Spleen (tissue), 11 donors: ENCODE measurements around the gene SOX6. TPM values are rescaled to one million over a fixed set of nuclear protein-coding genes. Genes with fewer than 3 reads are reported as not detected.

Source experiments
- DNase-seq: peaks from one replicate; pipeline ENCODE4 v3.0.0-alpha.2; 2020
- H3K27ac ChIP-seq, 8 donors: fragments of 200-600 bp; sonication (generic) in 7 of 8; 1 replicate in 4 of 8; 2 replicates in 4 of 8; pipeline versions ENCODE4 v1.5.0 to v1.8.0; 2016 to 2021; ENCODE audit warnings: inconsistent platforms in 4 of 8, mild to moderate bottlenecking in 4 of 8, moderate library complexity in 1 of 8
- H3K27me3 ChIP-seq, 7 donors: fragments of 200-600 bp; sonication (generic) in 6 of 7; replicated peaks in 1 of 7; 1 replicate in 4 of 7; 2 replicates in 3 of 7; pipeline versions ENCODE4 v1.5.0 to v1.8.0; 2016 to 2021; ENCODE audit warnings: inconsistent platforms in 3 of 7, mild to moderate bottlenecking in 1 of 7
- H3K36me3 ChIP-seq, 6 donors: fragments of 200-600 bp; sonication (generic) in 5 of 6; 1 replicate in 4 of 6; 2 replicates in 2 of 6; pipeline versions ENCODE4 v1.5.0 to v1.8.0; 2016 to 2021; ENCODE audit warnings: inconsistent platforms in 2 of 6
- H3K4me1 ChIP-seq, 6 donors: fragments of 200-600 bp; sonication (generic) in 5 of 6; 1 replicate in 3 of 6; 2 replicates in 3 of 6; pipeline versions ENCODE4 v1.5.0 to v1.8.0; 2016 to 2021; ENCODE audit warnings: inconsistent platforms in 3 of 6
- H3K4me3 ChIP-seq, 8 donors: fragments of 200-600 bp; sonication (generic) in 7 of 8; 1 replicate in 4 of 8; 2 replicates in 4 of 8; pipeline versions ENCODE4 v1.5.0 to v1.8.0; 2016 to 2021; ENCODE audit warnings: inconsistent platforms in 4 of 8, mild to moderate bottlenecking in 4 of 8, moderate library complexity in 2 of 8
- H3K9me3 ChIP-seq, 8 donors: fragments of 200-600 bp; sonication (generic) in 7 of 8; 1 replicate in 4 of 8; 2 replicates in 4 of 8; pipeline versions ENCODE4 v1.5.0 to v1.8.0; 2016 to 2021; ENCODE audit warnings: inconsistent platforms in 4 of 8
- CTCF ChIP-seq, 11 experiments: fragments of 200-600 bp in 7 of 11; fragments of 450-650 bp in 4 of 11; sonication (generic) in 4 of 11; IDR thresholded peaks in 8 of 11; conservative IDR thresholded peaks in 3 of 11; 1 replicate in 7 of 11; 2 replicates in 4 of 11; pipeline versions ENCODE4 v1.4.0 to v1.8.0; 2016 to 2021; ENCODE audit warnings: antibody characterized with exemption in 11 of 11, inconsistent platforms in 4 of 11, mild to moderate bottlenecking in 1 of 11
- POLR2A ChIP-seq, 3 donors: fragments of 450-650 bp; IDR thresholded peaks; one replicate each; pipeline ENCODE4 v1.5.1; 2017; ENCODE audit warnings: antibody characterized with exemption in 3 of 3, mild to moderate bottlenecking in 1 of 3
- POLR2AphosphoS5 ChIP-seq, 3 donors: sonication (generic); formaldehyde crosslinking; IDR thresholded peaks; one replicate each; pipeline ENCODE4 v1.5.1; 2017; ENCODE audit warnings: antibody characterized with exemption in 3 of 3
- WGBS, 5 donors: extraction: QIAGEN DNeasy Blood & Tissue Kit in 3 of 5; methylation state at CpG; one replicate each; pipeline versions ENCODE4 v1.1.5 to v1.1.7; 2013 to 2018; 5-methylcytosine and 5-hydroxymethylcytosine counted together
- intact Hi-C: fragments of 100-400 bp; cut with DNase I; formaldehyde crosslinking; loops from one replicate; pipeline ENCODE4 v1.15.0; 2023; ENCODE audit warnings: low total_unique reads
- polyA plus RNA-seq, 3 donors: library from polyadenylated mRNA; stranded (reverse); fragments of 200-250 nt; gene quantifications; one replicate each; pipeline ENCODE4 v1.2.1, GENCODE V29; 2013
- total RNA-seq, 7 donors: library from RNA; depleted of rRNA in 3 of 7; stranded (reverse); fragments of >200 nt in 3 of 7; fragmentation: NEBNext Ultra II Directional in 4 of 7; extraction: Animal tissue kit (Norgen Biotek cat#: 25700) in 4 of 7; gene quantifications; one replicate each; pipeline versions ENCODE4 v1.1.0 to v1.2.1, GENCODE V29; 2016 to 2021
- donor health status: healthy with polysubstance abuse.
- donor health status: DM: no; HTN: no; CAD: no; lungs with moderate emphysema.
- donor health status: DM: no; HTN: no; CAD: no.
- donor health status: Bipolar disorder and iron deficiency.
- donor health status: healthy.
- donor health status: DM: no; HTN: no; CAD: no.
- donor health status: DM: yes; HTN: yes; CAD: no.

Gene SOX6
- total and polyA plus RNA-seq, 10 donors = 0.11 to 12.4 (median 3.7) TPM

- no peaks in the 10 kb centered on the region for H3K27me3 ChIP-seq
- H3K36me3 ChIP-seq = no peaks in the 10 kb centered on the region
- intact Hi-C loops = no loop called here
- no peak overlapping the region for H3K4me3 ChIP-seq
- H3K4me1 ChIP-seq = no peaks in the 10 kb centered on the region
- TF ChIP-seq POLR2AphosphoS5 (IDR thresholded peaks at IDR 0.05) = no peak
- TF ChIP-seq POLR2A (IDR thresholded peaks at IDR 0.05) = no peak
- H3K27ac ChIP-seq = no peak overlapping the region
- DNase-seq = no peak
- H3K9me3 ChIP-seq = no peaks in the 10 kb centered on the region
Measured at GRCh38 chr11:16279524-16279923, 76.8 kb downstream of the SOX6 start.

- Histone ChIP-seq H3K9me3 (no peaks in the 10 kb centered on the region), H3K27ac (no peak overlapping the region), H3K36me3 (no peaks in the 10 kb centered on the region), H3K4me1 (no peaks in the 10 kb centered on the region), H3K27me3 (no peaks in the 10 kb centered on the region), H3K4me3 (no peak overlapping the region)
- intact Hi-C loops = no loop called here
- TF ChIP-seq CTCF (IDR thresholded peaks at IDR 0.05 in 8 of 11, conservative IDR thresholded peaks at IDR 0.05 in 3 of 11) (no peak), POLR2A (IDR thresholded peaks at IDR 0.05) (no peak), POLR2AphosphoS5 (IDR thresholded peaks at IDR 0.05) (no peak)
- 54 to 80% (median 63%) methylated on average over 1 of the region's 1 CpG for WGBS, 5 donors
- DNase-seq = no peak
Measured at GRCh38 chr11:16278979-16279378, 77.4 kb downstream of the SOX6 start.

GRCh38 chr11:16278273-16278672 lies 78.1 kb downstream of the SOX6 start:
- no peaks in the 10 kb centered on the region for H3K36me3 ChIP-seq
- H3K4me1 ChIP-seq = no peaks in the 10 kb centered on the region
- no peaks in the 10 kb centered on the region for H3K27me3 ChIP-seq
- H3K9me3 ChIP-seq = no peaks in the 10 kb centered on the region
- H3K27ac ChIP-seq = no peak overlapping the region
- TF ChIP-seq POLR2A (IDR thresholded peaks at IDR 0.05) (no peak), CTCF (IDR thresholded peaks at IDR 0.05 in 8 of 11, conservative IDR thresholded peaks at IDR 0.05 in 3 of 11) (no peak), POLR2AphosphoS5 (IDR thresholded peaks at IDR 0.05) (no peak)
- whole genome bisulfite sequencing, 5 donors = 91 to 100% (median 96%) methylated on average over 2 of the region's 2 CpGs
- no peak for DNase-seq
- no peak overlapping the region for H3K4me3 ChIP-seq
- intact Hi-C loops = no loop called here

GRCh38 chr11:16276251-16276650 lies 80.1 kb downstream of the SOX6 start:
- TF ChIP-seq POLR2A (IDR thresholded peaks at IDR 0.05) (no peak), POLR2AphosphoS5 (IDR thresholded peaks at IDR 0.05) (no peak), CTCF (IDR thresholded peaks at IDR 0.05 in 8 of 11, conservative IDR thresholded peaks at IDR 0.05 in 3 of 11) (no peak)
- Histone ChIP-seq H3K9me3 (no peaks in the 10 kb centered on the region), H3K27ac (no peak overlapping the region), H3K4me1 (no peaks in the 10 kb centered on the region), H3K27me3 (no peaks in the 10 kb centered on the region), H3K4me3 (no peak overlapping the region), H3K36me3 (no peaks in the 10 kb centered on the region)
- no peak for DNase-seq
- intact Hi-C loops = no loop called here
- 66 to 90% (median 83%) methylated on average over 2 of the region's 2 CpGs for WGBS, 5 donors

- Histone ChIP-seq H3K27me3 (no peaks in the 10 kb centered on the region), H3K4me3 (no peak overlapping the region), H3K4me1 (no peaks in the 10 kb centered on the region), H3K9me3 (peaks cover 0 to 8% (median under 1%) of the 10 kb centered on the region in 8 donors), H3K27ac (no peak overlapping the region), H3K36me3 (no peaks in the 10 kb centered on the region)
- TF ChIP-seq POLR2A (IDR thresholded peaks at IDR 0.05) (no peak), CTCF (IDR thresholded peaks at IDR 0.05 in 8 of 11, conservative IDR thresholded peaks at IDR 0.05 in 3 of 11) (no peak), POLR2AphosphoS5 (IDR thresholded peaks at IDR 0.05) (no peak)
- DNase-seq = no peak
- intact Hi-C loops = no loop called here
- 40 to 69% (median 49%) methylated on average over 1 of the region's 1 CpG for WGBS, 5 donors
Measured at GRCh38 chr11:16271258-16271657, 85.1 kb downstream of the SOX6 start.
